ENCODE data around the gene TNFSF10.
"Not testable (repeated sequence)": the region's sequence is repeated elsewhere in the genome, so short reads cannot be mapped to it uniquely, and the experiment has no call there.

TNFSF10 gene

GRCh38 chr3:172516318-172517214 is 6.7 kb downstream of the TNFSF10 start:
- no peak for FAIRE-seq

GRCh38 chr3:172515130-172515918 is 7.9 kb downstream of the TNFSF10 start:
- no peak for FAIRE-seq

- no peak for FAIRE-seq
Observed at GRCh38 chr3:172514678-172515077, 8.6 kb downstream of the TNFSF10 start.

- FAIRE-seq = no peak
Observed at GRCh38 chr3:172513488-172513887, 9.7 kb downstream of the TNFSF10 start.

- FAIRE-seq = no peak
Observed at GRCh38 chr3:172511783-172512762, 11.2 kb downstream of the TNFSF10 start.

- no peak for FAIRE-seq
Observed at GRCh38 chr3:172506094-172506493, 17.1 kb downstream of the TNFSF10 start.

- FAIRE-seq = no peak
Observed at GRCh38 chr3:172501540-172501939, 21.7 kb downstream of the TNFSF10 start.

GRCh38 chr3:172490198-172490669 is 33.0 kb downstream of the TNFSF10 start:
- FAIRE-seq = not testable (repeated sequence)

- FAIRE-seq = no peak
Observed at GRCh38 chr3:172478116-172478515, 45.1 kb downstream of the TNFSF10 start.

GRCh38 chr3:172476347-172476746 is 46.9 kb downstream of the TNFSF10 start:
- no peak for FAIRE-seq

GRCh38 chr3:172475703-172476102 is 47.5 kb downstream of the TNFSF10 start:
- no peak for FAIRE-seq

GRCh38 chr3:172471903-172472302 is 51.3 kb downstream of the TNFSF10 start:
- no peak for FAIRE-seq

- no peak for FAIRE-seq
Observed at GRCh38 chr3:172470588-172470987, 52.6 kb downstream of the TNFSF10 start.

GRCh38 chr3:172467170-172467824 is 55.9 kb downstream of the TNFSF10 start:
- no peak for FAIRE-seq

- no peak for FAIRE-seq
Observed at GRCh38 chr3:172466553-172467130, 56.6 kb downstream of the TNFSF10 start.

- FAIRE-seq = no peak
Observed at GRCh38 chr3:172465281-172465680, 57.9 kb downstream of the TNFSF10 start.

GRCh38 chr3:172464306-172464705 is 58.9 kb downstream of the TNFSF10 start:
- no peak for FAIRE-seq

- FAIRE-seq = peak; percentile 14
Observed at GRCh38 chr3:172461530-172462138, 61.6 kb downstream of the TNFSF10 start.

GRCh38 chr3:172456404-172456803 is 66.8 kb downstream of the TNFSF10 start:
- no peak for FAIRE-seq

Measured in colon (tissue), 2 donors.